Measurements from ENCODE around the gene MAN1C1. TPM values are rescaled to one million over a fixed set of nuclear protein-coding genes. Genes with fewer than 3 reads are reported as not detected.
"Not testable (repeated sequence)": the region's sequence is repeated elsewhere in the genome, so short reads cannot be mapped to it uniquely, and the experiment has no call there.

The MAN1C1 gene
- total and polyA plus RNA-seq, 2 donors (not counting 1 experiment from before 2014, with no cell fraction given), result 0.31 to 0.89 TPM

GRCh38 chr1:25600971-25601699 is 15.5 kb upstream of the MAN1C1 start:
- 68% methylated on average over 2 of the region's 5 CpGs for WGBS (ENCODE audit: insufficient coverage)

GRCh38 chr1:25603779-25604538 is 12.6 kb upstream of the MAN1C1 start:
- DNase-seq; H4K20me1 ChIP-seq (ENCODE audit: control insufficient read depth, insufficient read depth, low read length, poor library complexity, severe bottlenecking); H3K79me2 ChIP-seq (ENCODE audit: control insufficient read depth, insufficient read depth, low read length); H3K9ac ChIP-seq (ENCODE audit: low read length); intact Hi-C loops (cut with micrococcal nuclease); H3K4me3 Mint-ChIP-seq; H3K27ac ChIP-seq (ENCODE audit: low read length in 2 of 2); ATAC-seq (ENCODE audit: low read depth); H3K4me2 ChIP-seq (replicated peaks; ENCODE audit: low read depth, low read length, poor library complexity, severe bottlenecking); H3K9me3 Mint-ChIP-seq (ENCODE audit: insufficient read depth); H2AFZ ChIP-seq (ENCODE audit: insufficient read depth, low read depth, low read length, poor library complexity, severe bottlenecking); H3K36me3 ChIP-seq (replicated peaks in 1 of 2; ENCODE audit: control extremely low read depth in 1 of 2, control insufficient read depth in 1 of 2, extremely low read depth in 1 of 2, insufficient read depth in 2 of 2, low read length in 1 of 2); H3K27ac Mint-ChIP-seq; H3K9me3 ChIP-seq (ENCODE audit: control extremely low read depth in 1 of 3, control insufficient read depth in 2 of 3, insufficient read depth in 1 of 3, low read length in 2 of 3); H3K4me3 ChIP-seq (ENCODE audit: control extremely low read depth in 1 of 5, extremely low read depth in 1 of 5, insufficient read depth in 1 of 5, low read depth in 2 of 5, low read length in 4 of 5); POLR2A ChIA-PET; CTCF ChIA-PET: not testable (repeated sequence)
- 95% methylated on average over 4 of the region's 55 CpGs for WGBS (ENCODE audit: insufficient coverage)
- Mint-ChIP-seq H3K27me3 (peaks cover 30% of the 10 kb centered on the region), H3K4me1 (peaks cover 15% of the 10 kb centered on the region)
- Histone ChIP-seq H3K4me1 (ENCODE audit: control insufficient read depth in 2 of 2, insufficient read depth in 2 of 2, low read length in 2 of 2) (peaks cover 3 to 11% of the 10 kb centered on the region in 2 donors), H3K27me3 (replicated peaks in 1 of 4; ENCODE audit: control extremely low read depth in 1 of 4, control insufficient read depth in 3 of 4, insufficient read depth in 4 of 4, low read length in 3 of 4) (peaks cover 0 to 10% (median under 1%) of the 10 kb centered on the region in 4 experiments)

More at GRCh38 chr1:25600971-25601699, 15.5 kb upstream of the MAN1C1 start:
- H3K27ac Mint-ChIP-seq; H3K4me1 ChIP-seq (ENCODE audit: control insufficient read depth in 2 of 2, insufficient read depth in 2 of 2, low read length in 2 of 2); POLR2A ChIA-PET; H3K9ac ChIP-seq (ENCODE audit: low read length); H2AFZ ChIP-seq (ENCODE audit: insufficient read depth, low read depth, low read length, poor library complexity, severe bottlenecking); DNase-seq; H3K79me2 ChIP-seq (ENCODE audit: control insufficient read depth, insufficient read depth, low read length); H4K20me1 ChIP-seq (ENCODE audit: control insufficient read depth, insufficient read depth, low read length, poor library complexity, severe bottlenecking); intact Hi-C loops (cut with micrococcal nuclease); H3K36me3 ChIP-seq (replicated peaks in 1 of 2; ENCODE audit: control extremely low read depth in 1 of 2, control insufficient read depth in 1 of 2, extremely low read depth in 1 of 2, insufficient read depth in 2 of 2, low read length in 1 of 2); H3K9me3 ChIP-seq (ENCODE audit: control extremely low read depth in 1 of 3, control insufficient read depth in 2 of 3, insufficient read depth in 1 of 3, low read length in 2 of 3); H3K9me3 Mint-ChIP-seq (ENCODE audit: insufficient read depth); H3K4me3 ChIP-seq (ENCODE audit: control extremely low read depth in 1 of 5, extremely low read depth in 1 of 5, insufficient read depth in 1 of 5, low read depth in 2 of 5, low read length in 4 of 5); ATAC-seq (ENCODE audit: low read depth); H3K27ac ChIP-seq (ENCODE audit: low read length in 2 of 2); CTCF ChIA-PET; H3K4me3 Mint-ChIP-seq; H3K4me1 Mint-ChIP-seq; H3K4me2 ChIP-seq (replicated peaks; ENCODE audit: low read depth, low read length, poor library complexity, severe bottlenecking): not testable (repeated sequence)
- TF ChIP-seq CTCF (IDR thresholded peaks at IDR 0.05), result peak; percentile 14
- H3K27me3 Mint-ChIP-seq, result peaks cover 45% of the 10 kb centered on the region
- peaks cover 0 to 10% (median 2%) of the 10 kb centered on the region in 4 experiments for H3K27me3 ChIP-seq (replicated peaks in 1 of 4; ENCODE audit: control extremely low read depth in 1 of 4, control insufficient read depth in 3 of 4, insufficient read depth in 4 of 4, low read length in 3 of 4)
